GM12865 (cell line): ENCODE data around the gene CHAF1A.

ENCODE experiments used
- DNase-seq: peaks from one replicate; pipeline ENCODE4 v3.0.0; 2010; ENCODE audit warnings: low read depth
- H3K4me3 ChIP-seq: 2 replicates; pipeline ENCODE4 v1.5.1; 2011; ENCODE audit warnings: mild to moderate bottlenecking, low read depth, low read length, control low read depth
- TF ChIP-seq, protein P1 (sequence below): IDR thresholded peaks from 2 replicates; pipeline ENCODE4 v1.5.1; 2011; ENCODE audit warnings: low read length, control low read depth, low read depth, inconsistent platforms; ENCODE audit not compliant: insufficient read depth; ENCODE audit errors: missing control alignments

Gene CHAF1A

DNA sequence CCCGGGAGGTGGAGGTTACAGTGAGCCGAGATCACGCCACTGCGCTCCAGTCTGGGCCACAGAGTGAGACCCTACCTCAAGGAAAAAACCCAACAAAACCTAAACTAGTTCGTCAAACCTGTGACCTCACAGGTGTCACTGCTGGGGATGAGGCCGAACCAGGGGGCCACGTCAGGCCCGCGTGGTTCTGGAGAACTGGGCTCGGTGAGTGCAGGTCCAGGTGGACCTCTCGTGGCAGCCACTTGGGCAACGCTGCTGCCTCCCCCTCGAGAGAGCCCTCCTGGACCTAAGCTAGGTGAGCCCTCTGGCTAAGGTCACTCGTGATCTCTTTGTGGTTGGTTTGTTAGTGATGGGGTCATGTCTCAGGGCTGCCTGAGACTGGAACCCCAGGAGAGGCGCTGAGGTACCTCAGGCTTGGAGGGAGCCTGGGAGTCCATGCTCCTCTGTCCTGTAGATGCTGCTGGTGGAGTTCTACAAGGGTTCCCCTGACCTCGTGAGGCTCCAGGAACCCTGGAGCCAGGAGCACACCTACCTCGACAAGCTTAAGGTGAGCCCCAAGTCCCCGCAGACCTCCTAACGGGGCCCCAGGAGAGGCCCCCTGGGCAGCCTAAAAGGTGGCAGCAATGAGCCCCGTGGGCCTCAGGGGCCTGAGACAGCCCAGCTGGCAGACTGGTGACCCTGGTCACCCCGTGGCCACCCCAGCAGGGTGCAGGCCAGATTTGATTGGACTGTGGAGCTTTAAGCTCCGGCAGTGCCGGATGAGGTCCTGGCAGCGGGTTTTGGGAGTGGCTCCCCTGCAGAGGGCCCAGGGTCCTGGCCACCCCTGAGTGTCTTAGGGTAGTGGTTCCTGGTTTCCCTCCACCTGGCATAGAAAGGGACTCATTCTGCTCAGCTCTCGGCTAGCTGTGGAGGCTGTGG is 43.5 kb upstream of the CHAF1A start:
- no peak for DNase-seq
- H3K4me3 ChIP-seq, result no peak overlapping the region
- TF ChIP-seq, protein P1, sequence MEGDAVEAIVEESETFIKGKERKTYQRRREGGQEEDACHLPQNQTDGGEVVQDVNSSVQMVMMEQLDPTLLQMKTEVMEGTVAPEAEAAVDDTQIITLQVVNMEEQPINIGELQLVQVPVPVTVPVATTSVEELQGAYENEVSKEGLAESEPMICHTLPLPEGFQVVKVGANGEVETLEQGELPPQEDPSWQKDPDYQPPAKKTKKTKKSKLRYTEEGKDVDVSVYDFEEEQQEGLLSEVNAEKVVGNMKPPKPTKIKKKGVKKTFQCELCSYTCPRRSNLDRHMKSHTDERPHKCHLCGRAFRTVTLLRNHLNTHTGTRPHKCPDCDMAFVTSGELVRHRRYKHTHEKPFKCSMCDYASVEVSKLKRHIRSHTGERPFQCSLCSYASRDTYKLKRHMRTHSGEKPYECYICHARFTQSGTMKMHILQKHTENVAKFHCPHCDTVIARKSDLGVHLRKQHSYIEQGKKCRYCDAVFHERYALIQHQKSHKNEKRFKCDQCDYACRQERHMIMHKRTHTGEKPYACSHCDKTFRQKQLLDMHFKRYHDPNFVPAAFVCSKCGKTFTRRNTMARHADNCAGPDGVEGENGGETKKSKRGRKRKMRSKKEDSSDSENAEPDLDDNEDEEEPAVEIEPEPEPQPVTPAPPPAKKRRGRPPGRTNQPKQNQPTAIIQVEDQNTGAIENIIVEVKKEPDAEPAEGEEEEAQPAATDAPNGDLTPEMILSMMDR, result no peak

DNA sequence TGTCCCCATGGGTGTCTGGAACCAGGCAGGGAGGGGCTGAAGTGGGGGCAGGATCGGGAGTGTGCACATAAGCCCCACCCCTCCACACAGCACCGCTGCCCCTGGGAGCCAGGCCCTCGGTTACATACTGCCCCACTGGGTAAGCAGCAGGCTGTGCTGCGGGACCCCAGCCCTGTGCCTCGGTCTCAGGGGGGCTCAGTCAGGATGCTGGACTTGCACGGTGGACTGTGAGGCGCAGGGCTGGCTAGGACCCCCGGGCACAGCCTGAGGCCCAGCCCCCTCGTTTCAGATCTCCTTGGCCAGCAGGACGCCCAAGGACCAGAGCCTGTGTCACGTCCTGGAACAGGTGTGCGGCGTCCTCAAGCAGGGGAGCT is 42.8 kb upstream of the CHAF1A start:
- no peak overlapping the region for H3K4me3 ChIP-seq
- TF ChIP-seq, protein P1, result no peak
- DNase-seq, result no peak

DNA sequence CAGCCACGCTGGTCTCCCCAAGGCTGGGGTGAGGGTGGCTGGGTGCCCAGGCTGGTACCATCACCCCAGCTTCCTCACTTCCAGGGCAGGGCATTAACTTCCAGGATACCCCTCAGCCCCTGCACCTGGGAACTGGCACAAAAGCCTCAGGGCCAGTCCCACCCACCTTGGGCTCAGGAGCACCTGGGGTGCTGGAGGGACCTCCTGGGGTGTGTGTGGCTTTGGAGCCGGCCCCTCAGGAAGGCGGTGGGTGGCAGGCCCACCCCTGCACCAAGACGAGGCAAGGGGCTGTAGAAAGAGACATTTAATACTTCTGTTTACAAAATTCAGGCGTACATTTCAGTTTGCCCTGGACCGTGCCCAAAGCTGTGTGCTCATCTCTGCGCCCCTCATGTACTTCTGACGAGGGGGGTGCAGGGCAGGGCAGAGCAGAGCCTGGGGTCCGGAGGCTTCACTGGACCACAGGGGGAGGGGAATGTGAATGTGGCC is 42.3 kb upstream of the CHAF1A start:
- DNase-seq, result no peak

DNA sequence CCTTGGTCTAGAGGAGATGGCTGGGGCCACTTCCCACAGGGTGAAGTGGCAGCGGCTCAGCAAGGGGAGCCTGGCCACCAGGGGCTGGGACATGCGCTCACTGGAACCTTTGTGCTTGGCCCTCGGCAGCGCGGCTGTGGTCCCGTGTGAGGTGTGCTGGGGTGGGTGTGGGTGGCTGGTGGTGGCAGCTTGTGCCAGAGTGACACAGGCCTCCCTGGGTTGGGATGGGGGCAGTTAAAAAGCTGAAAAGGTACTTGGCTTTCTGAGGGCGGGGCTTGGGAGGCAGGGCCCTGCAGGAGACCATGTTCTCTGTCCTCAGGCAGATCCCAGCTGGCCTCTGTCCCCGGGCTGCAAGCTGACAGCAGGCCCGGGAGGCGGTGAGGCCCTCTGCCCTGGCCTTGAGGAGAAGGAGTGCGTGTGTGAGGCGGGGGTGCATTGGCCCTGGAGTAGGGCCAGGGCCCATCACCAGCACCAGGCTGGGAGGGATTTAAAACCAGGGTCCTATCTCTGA is 41.7 kb upstream of the CHAF1A start:
- TF ChIP-seq, protein P1, result no peak

More for the DNA sequence above, 42.3 kb upstream of the CHAF1A start:
- TF ChIP-seq, protein P1, result no peak
- no peak overlapping the region for H3K4me3 ChIP-seq

DNA sequence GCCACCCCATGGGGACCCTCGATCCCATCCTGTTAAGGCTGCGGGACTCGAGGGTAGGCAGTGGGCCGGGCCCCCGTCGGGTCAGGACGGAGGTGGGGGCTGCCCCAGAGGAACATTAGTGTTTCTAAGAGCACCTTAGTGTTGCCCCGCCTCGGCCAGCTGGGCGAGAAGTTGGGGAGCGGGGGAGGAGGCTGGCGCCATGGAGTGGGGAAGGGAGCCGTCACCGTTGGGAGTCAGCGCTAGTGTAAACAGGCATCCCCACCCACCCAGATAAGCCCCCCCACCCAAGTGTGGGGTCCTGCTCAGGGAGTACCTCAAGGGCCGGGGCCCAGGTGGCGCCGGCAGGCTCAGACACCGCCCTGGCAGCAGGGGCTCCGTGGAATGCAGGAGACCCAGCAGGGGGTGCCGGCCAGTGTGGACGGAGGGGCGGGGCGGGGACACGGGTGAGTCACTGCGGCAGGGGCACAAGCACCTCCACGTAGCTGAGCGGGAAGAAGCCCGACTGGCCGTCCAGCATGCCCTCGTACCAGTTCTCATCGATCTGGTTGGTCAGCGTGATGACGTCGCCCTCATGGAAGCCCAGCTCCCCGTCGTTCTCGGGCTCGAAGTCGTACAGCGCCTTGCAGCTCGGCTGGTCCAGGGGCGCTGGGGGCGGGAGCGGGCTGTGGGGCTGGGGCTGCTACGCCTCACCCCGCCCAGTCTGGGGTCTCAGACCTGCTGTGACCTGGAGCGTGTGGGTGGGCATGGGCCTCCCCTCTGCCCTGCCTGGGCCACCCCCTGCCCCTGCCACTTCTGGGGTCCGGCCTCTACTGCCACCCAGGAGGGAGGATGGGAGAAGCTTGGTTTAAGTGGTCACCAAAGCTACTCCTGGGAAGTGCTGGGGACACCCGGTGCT is 41.0 kb upstream of the CHAF1A start:
- DNase-seq, result no peak
- TF ChIP-seq, protein P1, result no peak
- H3K4me3 ChIP-seq, result no peak overlapping the region

More for the DNA sequence above, 41.7 kb upstream of the CHAF1A start:
- no peak for DNase-seq
- no peak overlapping the region for H3K4me3 ChIP-seq

DNA sequence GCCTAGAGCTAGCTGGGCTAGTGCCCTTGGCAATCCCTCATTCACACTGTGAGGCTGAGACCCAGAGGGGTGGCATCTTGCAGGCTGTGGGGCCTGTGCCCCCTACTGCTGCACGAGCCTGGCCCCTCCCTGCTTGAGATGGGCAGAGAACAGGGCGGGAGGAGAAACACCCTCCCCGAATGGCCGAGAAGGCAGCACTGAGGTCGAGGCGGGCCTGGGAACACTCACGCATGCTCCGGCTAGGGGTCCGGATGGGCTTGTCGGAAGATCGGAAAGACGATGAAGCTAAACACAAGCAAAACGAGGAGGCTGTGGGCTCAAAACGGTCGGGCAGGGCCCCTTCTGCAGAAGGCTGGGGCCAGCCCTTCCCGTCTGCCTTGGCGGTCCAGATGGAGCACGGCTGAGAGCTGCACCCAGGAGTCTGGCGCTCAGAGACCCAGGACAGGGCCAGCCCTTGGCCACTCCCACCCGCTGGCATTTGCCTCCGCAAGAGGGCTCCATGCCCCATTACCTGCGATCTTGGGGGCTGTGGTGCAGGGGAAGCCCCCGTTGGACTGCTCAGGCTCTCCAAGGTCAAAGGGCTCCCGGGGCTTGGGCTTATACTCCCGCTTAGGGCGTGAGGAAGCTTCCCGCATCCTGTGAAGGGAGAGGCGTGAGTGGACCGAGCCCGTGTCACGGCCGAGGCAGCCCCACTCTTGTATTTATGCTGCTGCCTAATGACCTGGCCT is 40.2 kb upstream of the CHAF1A start:
- TF ChIP-seq, protein P1, result no peak
- DNase-seq, result no peak
- no peak overlapping the region for H3K4me3 ChIP-seq
